ENCODE data around the gene PSORS1C1. TPM values are rescaled to one million over a fixed set of nuclear protein-coding genes. Genes with fewer than 3 reads are reported as not detected.

The PSORS1C1 gene
- polyA plus RNA-seq, 1 donor (not counting 4 experiments of a cell fraction or from before 2014, with no cell fraction given), result 5.7 TPM

- H3K4me3 ChIP-seq (ENCODE audit: control insufficient read depth in 2 of 3, extremely low read depth in 1 of 3, insufficient read depth in 2 of 3, low read depth in 1 of 3, low read length in 3 of 3), result no peak overlapping the region
- H3K27ac ChIP-seq (ENCODE audit: control insufficient read depth, insufficient read depth, low read length), result no peak overlapping the region
- peak overlapping the region; percentile 70 for H2AFZ ChIP-seq (ENCODE audit: control insufficient read depth, low read length)
- H3K9me3 ChIP-seq (ENCODE audit: control insufficient read depth, low read depth, low read length), result no peaks in the 10 kb centered on the region
- H3K79me2 ChIP-seq (ENCODE audit: control insufficient read depth, insufficient read depth, low read length), result no peaks in the 10 kb centered on the region
- FAIRE-seq (peak; percentile 84), DNase-seq (ENCODE audit: low read depth, low spot score) (no peak)
- TF ChIP-seq EZH2 (IDR thresholded peaks at IDR 0.05; ENCODE audit: low read length) (no peak), CTCF (optimal IDR thresholded peaks at IDR 0.05 in 1 of 3, IDR thresholded peaks at IDR 0.05 in 1 of 3, conservative IDR thresholded peaks at IDR 0.05 in 1 of 3; ENCODE audit: extremely low read depth in 1 of 3, insufficient read depth in 2 of 3, low read length in 3 of 3) (no peak)
- peaks cover 10% of the 10 kb centered on the region for H3K4me1 ChIP-seq (ENCODE audit: control insufficient read depth, extremely low read depth, insufficient read depth, low read length)
- dilution Hi-C loops (cut with MboI; ENCODE audit: extremely low pct_ligation_motif_present, low sequenced_read_pairs), result no loop called here
- no peaks in the 10 kb centered on the region for H4K20me1 ChIP-seq (ENCODE audit: control insufficient read depth, extremely low read depth, insufficient read depth, low read length)
- no peaks in the 10 kb centered on the region for H3K36me3 ChIP-seq (ENCODE audit: control insufficient read depth in 2 of 2, extremely low read depth in 1 of 2, insufficient read depth in 2 of 2, low read length in 2 of 2)
- H3K9ac ChIP-seq (ENCODE audit: control insufficient read depth, extremely low read depth, insufficient read depth, low read length), result no peak overlapping the region
- H3K9me1 ChIP-seq (ENCODE audit: control insufficient read depth, extremely low read depth, insufficient read depth, low read length), result no peaks in the 10 kb centered on the region
- no peaks in the 10 kb centered on the region for H3K27me3 ChIP-seq (ENCODE audit: control insufficient read depth, extremely low read depth, insufficient read depth, low read length)
- H3K4me2 ChIP-seq (ENCODE audit: control insufficient read depth, extremely low read depth, insufficient read depth, low read depth, low read length), result no peak overlapping the region
Measured at GRCh38 chr6:31094389-31094881, 20.2 kb upstream of the PSORS1C1 start.

- no peaks in the 10 kb centered on the region for H3K9me1 ChIP-seq (ENCODE audit: control insufficient read depth, extremely low read depth, insufficient read depth, low read length)
- H4K20me1 ChIP-seq (ENCODE audit: control insufficient read depth, extremely low read depth, insufficient read depth, low read length), result no peaks in the 10 kb centered on the region
- no peak overlapping the region for H3K4me2 ChIP-seq (ENCODE audit: control insufficient read depth, extremely low read depth, insufficient read depth, low read depth, low read length)
- no peak overlapping the region for H3K27ac ChIP-seq (ENCODE audit: control insufficient read depth, insufficient read depth, low read length)
- peaks cover 10% of the 10 kb centered on the region for H3K4me1 ChIP-seq (ENCODE audit: control insufficient read depth, extremely low read depth, insufficient read depth, low read length)
- no peaks in the 10 kb centered on the region for H3K9me3 ChIP-seq (ENCODE audit: control insufficient read depth, low read depth, low read length)
- no peaks in the 10 kb centered on the region for H3K79me2 ChIP-seq (ENCODE audit: control insufficient read depth, insufficient read depth, low read length)
- no peak overlapping the region for H3K9ac ChIP-seq (ENCODE audit: control insufficient read depth, extremely low read depth, insufficient read depth, low read length)
- H3K27me3 ChIP-seq (ENCODE audit: control insufficient read depth, extremely low read depth, insufficient read depth, low read length), result no peaks in the 10 kb centered on the region
- no peaks in the 10 kb centered on the region for H3K36me3 ChIP-seq (ENCODE audit: control insufficient read depth in 2 of 2, extremely low read depth in 1 of 2, insufficient read depth in 2 of 2, low read length in 2 of 2)
- H3K4me3 ChIP-seq (ENCODE audit: control insufficient read depth in 2 of 3, extremely low read depth in 1 of 3, insufficient read depth in 2 of 3, low read depth in 1 of 3, low read length in 3 of 3), result no peak overlapping the region
- TF ChIP-seq EZH2 (IDR thresholded peaks at IDR 0.05; ENCODE audit: low read length), result no peak
- TF ChIP-seq CTCF (optimal IDR thresholded peaks at IDR 0.05 in 1 of 3, IDR thresholded peaks at IDR 0.05 in 1 of 3, conservative IDR thresholded peaks at IDR 0.05 in 1 of 3; ENCODE audit: extremely low read depth in 1 of 3, insufficient read depth in 2 of 3, low read length in 3 of 3), result no peak
- FAIRE-seq (no peak), DNase-seq (ENCODE audit: low read depth, low spot score) (no peak)
- dilution Hi-C loops (cut with MboI; ENCODE audit: extremely low pct_ligation_motif_present, low sequenced_read_pairs), result no loop called here
- H2AFZ ChIP-seq (ENCODE audit: control insufficient read depth, low read length), result no peak overlapping the region
Measured at GRCh38 chr6:31096215-31096614, 18.4 kb upstream of the PSORS1C1 start.

All from keratinocyte (primary cell).